Measurements from ENCODE around the gene PNPLA5.
A peak's percentile ranks its signal among the peaks of the same experiment; 100 is the strongest.
"Not testable (repeated sequence)": the region's sequence is repeated elsewhere in the genome, so short reads cannot be mapped to it uniquely, and the experiment has no call there.

Gene PNPLA5

GRCh38 chr22:43891360-43892182, at the start of gene PNPLA5:
Gene PNPLA5, minus strand, starts transcription at chr22:43892013. Its CDS starts 133 bp downstream, at chr22:43891880.
- no peak for DNase-seq (ENCODE audit: low read depth in 2 of 2, low spot score in 1 of 2)

GRCh38 chr22:43941449-43941848, 49.6 kb upstream of the PNPLA5 start:
- DNase-seq (ENCODE audit: low read depth in 2 of 2, low spot score in 1 of 2) = no peak

- DNase-seq (ENCODE audit: low read depth in 2 of 2, low spot score in 1 of 2) = no peak
Measured at GRCh38 chr22:43931771-43932170, 40.0 kb upstream of the PNPLA5 start.

- no peak for DNase-seq (ENCODE audit: low read depth in 2 of 2, low spot score in 1 of 2)
Measured at GRCh38 chr22:43928908-43929307, 37.1 kb upstream of the PNPLA5 start.

- DNase-seq (ENCODE audit: low read depth in 2 of 2, low spot score in 1 of 2) = no peak
Measured at GRCh38 chr22:43928468-43928867, 36.7 kb upstream of the PNPLA5 start.

- no peak for DNase-seq (ENCODE audit: low read depth in 2 of 2, low spot score in 1 of 2)
Measured at GRCh38 chr22:43926349-43926710, 34.5 kb upstream of the PNPLA5 start.

GRCh38 chr22:43925433-43926348, 33.9 kb upstream of the PNPLA5 start:
- no peak for DNase-seq (ENCODE audit: low read depth in 2 of 2, low spot score in 1 of 2)

- DNase-seq (ENCODE audit: low read depth in 2 of 2, low spot score in 1 of 2) = no peak
Measured at GRCh38 chr22:43924877-43925276, 33.1 kb upstream of the PNPLA5 start.

GRCh38 chr22:43923631-43924464, 32.0 kb upstream of the PNPLA5 start, which contains the start of gene PNPLA3:
Gene PNPLA3, plus strand, starts transcription at chr22:43923805. Its CDS starts 107 bp downstream, at chr22:43923912.
- peak; percentile 49 to 67 for DNase-seq (ENCODE audit: low read depth in 2 of 2, low spot score in 1 of 2)

- DNase-seq (ENCODE audit: low read depth in 2 of 2, low spot score in 1 of 2) = no peak
Measured at GRCh38 chr22:43923191-43923590, 31.4 kb upstream of the PNPLA5 start.

GRCh38 chr22:43922123-43922522, 30.3 kb upstream of the PNPLA5 start:
- DNase-seq (ENCODE audit: low read depth in 2 of 2, low spot score in 1 of 2) = no peak

- no peak for DNase-seq (ENCODE audit: low read depth in 2 of 2, low spot score in 1 of 2)
Measured at GRCh38 chr22:43921370-43921769, 29.6 kb upstream of the PNPLA5 start.

- no peak for DNase-seq (ENCODE audit: low read depth in 2 of 2, low spot score in 1 of 2)
Measured at GRCh38 chr22:43919106-43919973, 27.5 kb upstream of the PNPLA5 start.

- no peak for DNase-seq (ENCODE audit: low read depth in 2 of 2, low spot score in 1 of 2)
Measured at GRCh38 chr22:43917521-43917920, 25.7 kb upstream of the PNPLA5 start.

- no peak for DNase-seq (ENCODE audit: low read depth in 2 of 2, low spot score in 1 of 2)
Measured at GRCh38 chr22:43911351-43911750, 19.5 kb upstream of the PNPLA5 start.

GRCh38 chr22:43910178-43910695, 18.4 kb upstream of the PNPLA5 start:
- no peak for DNase-seq (ENCODE audit: low read depth in 2 of 2, low spot score in 1 of 2)

- DNase-seq (ENCODE audit: low read depth in 2 of 2, low spot score in 1 of 2) = no peak
Measured at GRCh38 chr22:43909708-43910107, 17.9 kb upstream of the PNPLA5 start.

- DNase-seq (ENCODE audit: low read depth in 2 of 2, low spot score in 1 of 2) = no peak
Measured at GRCh38 chr22:43905681-43906080, 13.9 kb upstream of the PNPLA5 start.

GRCh38 chr22:43904412-43904811, 12.6 kb upstream of the PNPLA5 start:
- not testable (repeated sequence) for DNase-seq (ENCODE audit: low read depth in 2 of 2, low spot score in 1 of 2)

- not testable (repeated sequence) for DNase-seq (ENCODE audit: low read depth in 2 of 2, low spot score in 1 of 2)
Measured at GRCh38 chr22:43903033-43903432, 11.2 kb upstream of the PNPLA5 start.

All from stimulated activated CD8-positive, alpha-beta memory T cell treated with anti-CD3 and anti-CD28 coated beads, Interleukin-4, amount 100 ng/mL, for 4 hours (primary cell).